Common myeloid progenitor, CD34-positive (primary cell): ENCODE results near the gene VAPB.

Experiments used
- CTCF ChIA-PET: fragments of 350-600 bp; sonication (Branson Sonifier 250); formaldehyde crosslinking; loops from one replicate; lab custom pipeline; 2021; ENCODE audit warnings: antibody characterized with exemption; lab: Charles Lee
- POLR2A ChIA-PET: fragments of 350-600 bp; sonication (Branson Sonifier 250); formaldehyde crosslinking; loops from one replicate; lab custom pipeline; 2021; ENCODE audit warnings: antibody characterized with exemption; lab: Charles Lee
- DNase-seq, 3 donors: peaks; one replicate each; pipeline versions ENCODE4 v3.0.0 to v3.0.0-alpha.2; 2013
- H3K27ac ChIP-seq, 2 experiments: 1 replicate in 1 of 2; 2 replicates in 1 of 2; pipeline ENCODE4 v1.7.0; 2013; ENCODE audit warnings: inconsistent platforms in 2 of 2, low read length in 2 of 2, mild to moderate bottlenecking in 2 of 2, low read depth in 1 of 2, moderate library complexity in 1 of 2; ENCODE audit not compliant: severe bottlenecking in 2 of 2, insufficient read depth in 1 of 2, poor library complexity in 1 of 2
- H3K27me3 ChIP-seq, 5 experiments: replicated peaks in 2 of 5; 1 replicate in 3 of 5; 2 replicates in 2 of 5; pipeline versions ENCODE4 v1.6.1 to v1.7.0; 2013; ENCODE audit warnings: low read length in 4 of 5, mild to moderate bottlenecking in 2 of 5, moderate library complexity in 2 of 5, inconsistent platforms in 1 of 5; ENCODE audit not compliant: insufficient read depth in 5 of 5, control insufficient read depth in 4 of 5
- H3K36me3 ChIP-seq, 4 experiments: 1 replicate in 2 of 4; 2 replicates in 2 of 4; pipeline versions ENCODE4 v1.6.1 to v1.7.0; 2013; ENCODE audit warnings: low read length in 3 of 4, control low read depth in 1 of 4, mild to moderate bottlenecking in 1 of 4; ENCODE audit not compliant: control insufficient read depth in 4 of 4, insufficient read depth in 4 of 4
- H3K4me1 ChIP-seq, 4 experiments: 1 replicate in 3 of 4; 2 replicates in 1 of 4; pipeline versions ENCODE4 v1.6.1 to v1.7.1; 2013; ENCODE audit warnings: low read length in 3 of 4, mild to moderate bottlenecking in 3 of 4, control low read depth in 1 of 4, inconsistent platforms in 1 of 4, moderate library complexity in 1 of 4; ENCODE audit not compliant: control insufficient read depth in 4 of 4, insufficient read depth in 4 of 4; ENCODE audit errors: control extremely low read depth in 1 of 4
- H3K4me3 ChIP-seq, 7 experiments: 1 replicate in 4 of 7; 2 replicates in 3 of 7; pipeline versions ENCODE4 v1.5.1 to v1.7.0; 2013; ENCODE audit warnings: mild to moderate bottlenecking in 7 of 7, low read length in 6 of 7, moderate library complexity in 6 of 7, inconsistent platforms in 2 of 7, low read depth in 2 of 7, control low read depth in 1 of 7; ENCODE audit not compliant: insufficient read depth in 4 of 7, control insufficient read depth in 1 of 7; ENCODE audit errors: extremely low read depth in 1 of 7
- H3K9me3 ChIP-seq, 5 experiments: 1 replicate in 4 of 5; 2 replicates in 1 of 5; pipeline versions ENCODE4 v1.6.1 to v1.7.1; 2013; ENCODE audit warnings: low read length in 4 of 5, mild to moderate bottlenecking in 2 of 5, inconsistent platforms in 1 of 5, low read depth in 1 of 5, moderate library complexity in 1 of 5; ENCODE audit not compliant: control insufficient read depth in 4 of 5, insufficient read depth in 2 of 5; ENCODE audit errors: control extremely low read depth in 1 of 5
- WGBS: methylation state at CpG from one replicate; pipeline ENCODE4 v1.1.5; 2013; ENCODE audit not compliant: insufficient coverage; 5-methylcytosine and 5-hydroxymethylcytosine counted together

The VAPB gene

DNA sequence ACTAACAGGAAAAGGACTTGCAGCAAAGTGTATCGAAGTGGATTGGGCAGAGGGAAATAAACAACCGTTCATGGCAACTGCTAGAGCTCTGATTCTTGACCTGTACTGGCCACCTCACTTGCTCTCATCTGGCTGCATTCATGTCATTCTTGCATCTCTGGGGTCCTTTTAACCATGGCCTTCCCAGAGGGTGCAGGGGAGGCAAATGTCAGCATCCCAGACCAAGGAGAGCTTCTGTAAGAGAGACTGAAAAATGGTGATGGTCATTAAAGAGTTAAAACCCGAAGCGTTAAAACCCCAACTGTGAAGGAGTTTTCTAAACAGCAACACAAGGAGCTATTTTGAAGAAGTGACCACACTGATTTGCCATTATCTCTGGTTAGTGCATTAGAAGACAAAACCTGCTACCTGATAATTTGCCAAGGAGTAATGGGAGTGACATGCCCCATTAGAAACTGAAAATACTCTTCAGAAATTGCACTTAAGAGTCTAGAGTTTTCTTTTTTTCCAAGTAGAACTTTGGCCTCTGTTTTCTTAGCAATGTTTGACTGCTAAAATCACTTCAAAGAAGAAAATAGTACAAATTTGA lies 63.7 kb downstream of the VAPB start:
- no peak for DNase-seq
- POLR2A ChIA-PET = no interaction called here

DNA sequence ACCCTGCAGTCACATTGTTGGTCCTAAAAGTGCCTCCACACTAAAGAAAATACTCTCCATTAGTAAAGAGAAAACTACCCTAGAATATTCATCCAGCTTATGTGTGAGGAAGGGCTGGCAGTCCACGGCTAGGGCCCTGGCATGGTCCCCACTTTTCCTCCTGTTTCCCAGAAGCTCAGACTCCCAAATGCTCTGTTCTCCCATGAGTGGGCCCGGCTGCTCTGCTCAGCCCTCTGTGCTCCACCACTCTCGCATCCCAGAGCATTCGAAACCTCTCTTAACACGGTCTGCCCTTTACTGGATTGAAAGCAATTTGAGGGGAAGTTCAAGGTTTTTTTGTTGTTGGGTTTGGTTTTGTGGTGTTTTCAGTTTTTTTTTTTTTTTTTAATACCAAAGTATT lies 64.4 kb downstream of the VAPB start:
- Histone ChIP-seq H3K9me3 (peaks cover 0 to 9% (median 0%) of the 10 kb centered on the region in 5 experiments), H3K36me3 (peaks cover 0 to 16% (median under 1%) of the 10 kb centered on the region in 4 experiments), H3K4me1 (peaks cover 0 to 3% (median 0%) of the 10 kb centered on the region in 4 experiments), H3K27ac (no peak overlapping the region), H3K27me3 (no peaks in the 10 kb centered on the region), H3K4me3 (no peak overlapping the region)
- 95% methylated on average over 3 of the region's 5 CpGs for WGBS
- ChIA-PET CTCF (interaction anchor here (1.0 kb wide), 1 partner anchor 28 kb away, joined by 3 read pairs; no protein-coding TSS in a partner anchor), POLR2A (no interaction called here)
- no peak for DNase-seq

More for the DNA sequence above, 63.7 kb downstream of the VAPB start:
- Histone ChIP-seq H3K27me3 (no peaks in the 10 kb centered on the region), H3K36me3 (peaks cover 0 to 21% (median 2%) of the 10 kb centered on the region in 4 experiments), H3K4me1 (peaks cover 0 to 3% (median 0%) of the 10 kb centered on the region in 4 experiments), H3K9me3 (peaks cover 0 to 9% (median 0%) of the 10 kb centered on the region in 5 experiments), H3K27ac (no peak overlapping the region), H3K4me3 (no peak overlapping the region)
- CTCF ChIA-PET = no interaction called here
- 96% methylated on average over 4 of the region's 4 CpGs for WGBS

DNA sequence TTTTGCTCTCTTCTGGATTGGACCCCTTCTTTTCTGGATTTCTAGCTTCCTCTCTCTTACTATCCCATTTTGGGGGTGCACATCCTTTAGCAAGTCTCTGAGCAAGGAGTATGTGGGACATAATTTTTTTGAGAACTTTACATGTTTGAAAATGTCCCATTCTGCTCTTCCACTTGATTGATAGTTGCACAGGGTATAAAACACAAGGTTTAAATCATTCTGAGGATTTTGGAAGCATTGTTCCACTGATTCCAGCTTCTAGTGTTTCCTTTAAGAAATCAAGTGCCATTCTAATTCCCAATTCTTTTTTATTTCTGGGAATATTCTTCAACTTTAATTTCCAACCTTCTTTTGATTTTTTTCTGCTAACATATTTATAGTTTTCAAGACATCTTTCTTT lies 65.4 kb downstream of the VAPB start:
- no peaks in the 10 kb centered on the region for H3K27me3 ChIP-seq
- DNase-seq = no peak
- H3K9me3 ChIP-seq = peaks cover 0 to 9% (median 0%) of the 10 kb centered on the region in 5 experiments
- ChIA-PET POLR2A (no interaction called here), CTCF (no interaction called here)
- no peak overlapping the region for H3K4me3 ChIP-seq
- peaks cover 0 to 3% (median 0%) of the 10 kb centered on the region in 4 experiments for H3K4me1 ChIP-seq
- no peak overlapping the region for H3K27ac ChIP-seq
- H3K36me3 ChIP-seq = peaks cover 0 to 13% (median under 1%) of the 10 kb centered on the region in 4 experiments

DNA sequence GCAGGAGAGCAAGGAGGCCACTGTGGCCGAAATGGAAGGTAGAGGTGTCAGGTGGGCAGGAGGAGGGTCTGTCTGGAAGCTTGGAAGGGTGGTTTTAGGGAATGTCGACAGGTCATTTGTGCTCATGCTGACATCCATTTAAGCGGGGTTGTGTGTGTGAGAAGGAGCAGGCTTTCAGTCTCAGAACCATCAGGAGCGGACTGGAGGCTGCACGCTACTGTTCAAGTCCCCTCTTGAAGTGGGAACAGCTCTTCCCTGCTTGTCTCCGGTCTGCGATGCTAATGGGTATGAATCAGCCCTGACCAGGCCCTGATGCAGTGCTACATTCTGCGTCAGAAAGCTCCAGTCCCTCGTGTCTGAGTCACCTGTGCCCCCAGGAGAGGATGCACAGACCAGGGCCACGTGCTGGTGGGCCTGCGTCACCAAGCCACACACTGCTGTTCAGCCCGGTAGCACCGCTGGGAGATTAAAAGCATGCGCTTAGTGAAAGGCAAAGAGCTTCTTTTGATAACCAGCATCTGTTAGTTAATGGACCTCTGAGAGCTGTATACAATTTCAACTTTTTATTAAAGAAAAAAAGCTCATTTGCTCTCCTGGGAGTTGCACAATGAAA lies 68.2 kb downstream of the VAPB start:
- no peak for DNase-seq
- ChIA-PET CTCF (interaction anchor here (1.9 to 2.5 kb wide), 2 partner anchors 9 to 211 kb away, joined by 4 to 11 read pairs; no protein-coding TSS in a partner anchor), POLR2A (no interaction called here)
- no peak overlapping the region for H3K4me3 ChIP-seq
- no peaks in the 10 kb centered on the region for H3K27me3 ChIP-seq
- 94% methylated on average over 14 of the region's 14 CpGs for WGBS
- H3K36me3 ChIP-seq = peaks cover 0 to 6% (median 0%) of the 10 kb centered on the region in 4 experiments
- H3K4me1 ChIP-seq = no peaks in the 10 kb centered on the region
- no peak overlapping the region for H3K27ac ChIP-seq
- H3K9me3 ChIP-seq = peaks cover 0 to 9% (median 0%) of the 10 kb centered on the region in 5 experiments

DNA sequence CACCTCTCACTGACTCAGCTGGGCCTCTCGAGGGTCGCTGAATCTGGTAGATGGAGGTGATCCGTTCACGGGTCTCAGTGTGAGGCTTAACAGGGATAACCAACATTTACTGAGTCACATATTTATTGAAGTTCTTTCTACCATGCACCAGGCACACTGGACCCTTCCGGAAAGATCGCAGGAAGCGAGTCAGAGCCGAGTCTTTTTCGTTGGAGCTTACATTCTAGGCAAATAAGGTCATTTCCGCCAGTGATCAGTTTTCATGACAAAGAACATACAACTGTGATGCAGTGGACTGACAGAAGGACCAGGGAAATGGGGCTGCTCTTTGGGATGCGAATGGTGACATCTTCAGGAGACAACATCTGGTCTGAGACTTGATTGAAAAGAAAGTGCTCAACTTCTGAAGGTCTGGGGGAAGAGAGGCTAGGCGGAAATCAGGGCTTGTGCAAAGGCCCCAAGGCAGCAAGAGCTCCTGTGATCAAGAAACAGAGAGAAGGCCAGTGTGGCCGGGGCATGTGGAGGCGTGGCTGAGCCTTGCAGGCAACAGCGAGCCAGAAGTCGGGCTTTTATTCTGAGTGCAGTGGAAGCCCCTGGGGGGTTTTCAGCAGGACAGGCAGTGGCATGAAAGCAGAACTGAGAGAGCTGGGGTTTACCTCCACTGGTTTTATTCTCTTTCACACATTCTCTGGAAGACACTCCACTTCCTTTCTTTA lies 69.5 kb downstream of the VAPB start:
- no peak overlapping the region for H3K27ac ChIP-seq
- H3K36me3 ChIP-seq = no peaks in the 10 kb centered on the region
- H3K9me3 ChIP-seq = peaks cover 0 to 13% (median 6%) of the 10 kb centered on the region in 5 experiments
- ChIA-PET CTCF (interaction anchor here (0.8 to 2.5 kb wide), 3 partner anchors 10 to 224 kb away, joined by 3 to 11 read pairs (median 4); no protein-coding TSS in a partner anchor), POLR2A (interaction anchor here (0.6 kb wide), 1 partner anchor 591 kb away, joined by 3 read pairs; no protein-coding TSS in a partner anchor)
- H3K4me1 ChIP-seq = no peaks in the 10 kb centered on the region
- no peak for DNase-seq
- H3K4me3 ChIP-seq = no peak overlapping the region
- 93% methylated on average over 16 of the region's 16 CpGs for WGBS
- H3K27me3 ChIP-seq = no peaks in the 10 kb centered on the region

DNA sequence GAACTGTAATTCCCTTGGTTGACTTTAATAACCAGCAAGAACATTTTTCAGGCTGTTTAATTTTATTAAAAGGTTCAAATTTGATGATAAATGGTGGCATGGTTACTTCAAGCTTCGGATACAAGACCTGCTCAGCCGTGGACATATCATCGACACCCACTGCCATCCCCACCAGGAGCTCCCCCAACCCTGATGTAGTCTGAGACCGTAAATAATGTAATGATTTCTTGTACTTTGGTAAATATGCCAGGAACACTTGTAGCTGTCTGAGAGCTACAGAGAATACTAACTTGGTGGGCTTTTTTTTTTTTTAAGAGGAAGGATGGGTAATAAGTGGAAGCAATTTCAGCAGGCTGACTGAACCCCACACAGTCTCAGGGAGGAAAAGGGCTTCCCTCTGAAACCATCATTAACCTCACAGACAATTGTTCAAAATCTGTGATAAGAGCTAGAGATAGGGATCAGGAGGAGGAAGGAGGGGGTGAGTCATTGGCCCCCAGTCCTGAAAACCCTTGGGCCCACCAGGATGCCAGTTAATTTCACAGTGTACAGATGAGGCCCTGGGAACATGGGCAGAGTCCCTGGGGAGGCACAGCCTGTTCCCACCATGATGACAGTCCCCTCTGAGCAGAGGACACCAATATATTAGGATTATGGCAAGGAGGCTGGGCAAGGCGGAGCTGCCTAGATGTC lies 70.2 kb downstream of the VAPB start:
- no peaks in the 10 kb centered on the region for H3K27me3 ChIP-seq
- H3K4me1 ChIP-seq = no peaks in the 10 kb centered on the region
- POLR2A ChIA-PET = no interaction called here
- H3K36me3 ChIP-seq = no peaks in the 10 kb centered on the region
- no peak overlapping the region for H3K4me3 ChIP-seq
- peaks cover 0 to 9% (median 6%) of the 10 kb centered on the region in 5 experiments for H3K9me3 ChIP-seq
- no peak overlapping the region for H3K27ac ChIP-seq
- no peak for DNase-seq
- CTCF ChIA-PET = interaction anchor here (0.8 to 2.5 kb wide), 2 partner anchors 11 to 225 kb away, joined by 3 to 11 read pairs; no protein-coding TSS in a partner anchor
- 100% methylated on average over 3 of the region's 5 CpGs for WGBS
